ENCODE results near the gene TBL3. TPM values are rescaled to one million over a fixed set of nuclear protein-coding genes. Genes with fewer than 3 reads are reported as not detected.
A peak's percentile ranks its signal among the peaks of the same experiment; 100 is the strongest.

TBL3 gene
- polyA plus RNA-seq, 1 donor (not counting 4 experiments of a cell fraction or from before 2014, with no cell fraction given), result 27.8 TPM

DNA sequence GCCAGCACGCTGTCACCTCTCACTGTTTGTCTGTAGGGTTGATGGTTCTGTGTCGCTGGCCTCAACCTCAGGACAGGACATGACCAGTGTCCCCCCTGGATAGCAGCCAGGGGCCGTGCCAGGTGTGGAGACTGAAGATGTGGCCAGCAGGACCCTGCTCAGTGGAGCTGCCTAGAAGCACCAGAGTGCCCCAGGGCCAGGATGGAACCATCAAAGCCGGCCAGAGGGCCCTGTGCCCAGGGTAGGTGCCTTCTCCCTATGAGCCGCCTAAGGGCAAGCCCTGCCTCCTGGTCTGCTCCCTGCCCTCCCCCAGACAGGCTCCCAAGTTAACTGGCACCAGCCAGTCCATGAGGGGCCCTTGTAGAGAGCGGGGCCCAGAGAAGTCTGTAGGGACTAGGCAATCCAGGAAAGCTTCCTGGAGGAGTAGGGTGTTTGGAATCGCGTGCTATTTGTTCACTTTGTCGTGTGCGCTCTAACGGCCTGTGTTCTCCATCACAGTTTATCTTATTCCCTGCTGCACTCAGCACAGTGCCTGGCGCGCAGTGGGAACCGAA, 13.1 kb upstream of the TBL3 start:
- peaks cover 15 to 25% of the 10 kb centered on the region in 2 experiments for H3K36me3 ChIP-seq (ENCODE audit: control insufficient read depth in 2 of 2, extremely low read depth in 1 of 2, insufficient read depth in 2 of 2, low read length in 2 of 2)
- H3K27ac ChIP-seq (ENCODE audit: control insufficient read depth, insufficient read depth, low read length), result no peak overlapping the region
- TF ChIP-seq, protein P1, sequence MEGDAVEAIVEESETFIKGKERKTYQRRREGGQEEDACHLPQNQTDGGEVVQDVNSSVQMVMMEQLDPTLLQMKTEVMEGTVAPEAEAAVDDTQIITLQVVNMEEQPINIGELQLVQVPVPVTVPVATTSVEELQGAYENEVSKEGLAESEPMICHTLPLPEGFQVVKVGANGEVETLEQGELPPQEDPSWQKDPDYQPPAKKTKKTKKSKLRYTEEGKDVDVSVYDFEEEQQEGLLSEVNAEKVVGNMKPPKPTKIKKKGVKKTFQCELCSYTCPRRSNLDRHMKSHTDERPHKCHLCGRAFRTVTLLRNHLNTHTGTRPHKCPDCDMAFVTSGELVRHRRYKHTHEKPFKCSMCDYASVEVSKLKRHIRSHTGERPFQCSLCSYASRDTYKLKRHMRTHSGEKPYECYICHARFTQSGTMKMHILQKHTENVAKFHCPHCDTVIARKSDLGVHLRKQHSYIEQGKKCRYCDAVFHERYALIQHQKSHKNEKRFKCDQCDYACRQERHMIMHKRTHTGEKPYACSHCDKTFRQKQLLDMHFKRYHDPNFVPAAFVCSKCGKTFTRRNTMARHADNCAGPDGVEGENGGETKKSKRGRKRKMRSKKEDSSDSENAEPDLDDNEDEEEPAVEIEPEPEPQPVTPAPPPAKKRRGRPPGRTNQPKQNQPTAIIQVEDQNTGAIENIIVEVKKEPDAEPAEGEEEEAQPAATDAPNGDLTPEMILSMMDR (optimal IDR thresholded peaks at IDR 0.05 in 1 of 3, IDR thresholded peaks at IDR 0.05 in 1 of 3, conservative IDR thresholded peaks at IDR 0.05 in 1 of 3; ENCODE audit: extremely low read depth in 1 of 3, insufficient read depth in 2 of 3, low read length in 3 of 3), result no peak
- no peak for TF ChIP-seq EZH2 (IDR thresholded peaks at IDR 0.05; ENCODE audit: low read length)
- DNase-seq (ENCODE audit: low read depth, low spot score) (no peak), FAIRE-seq (no peak)
- H3K79me2 ChIP-seq (ENCODE audit: control insufficient read depth, insufficient read depth, low read length), result peaks cover 34% of the 10 kb centered on the region
- dilution Hi-C loops (cut with MboI; ENCODE audit: extremely low pct_ligation_motif_present, low sequenced_read_pairs), result no loop called here
- H3K4me2 ChIP-seq (ENCODE audit: control insufficient read depth, extremely low read depth, insufficient read depth, low read depth, low read length), result peak overlapping the region; percentile 84
- peaks cover 3% of the 10 kb centered on the region for H3K9me1 ChIP-seq (ENCODE audit: control insufficient read depth, extremely low read depth, insufficient read depth, low read length)
- no peaks in the 10 kb centered on the region for H3K27me3 ChIP-seq (ENCODE audit: control insufficient read depth, extremely low read depth, insufficient read depth, low read length)
- peak overlapping the region; percentile 88 for H3K9ac ChIP-seq (ENCODE audit: control insufficient read depth, extremely low read depth, insufficient read depth, low read length)
- peak overlapping the region; percentile 85 for H2AFZ ChIP-seq (ENCODE audit: control insufficient read depth, low read length)
- peaks cover 33% of the 10 kb centered on the region for H3K4me1 ChIP-seq (ENCODE audit: control insufficient read depth, extremely low read depth, insufficient read depth, low read length)
- H3K4me3 ChIP-seq (ENCODE audit: control insufficient read depth in 2 of 3, extremely low read depth in 1 of 3, insufficient read depth in 2 of 3, low read depth in 1 of 3, low read length in 3 of 3), result peak overlapping the region in 1 of 3 experiments; percentile 84
- peaks cover 26% of the 10 kb centered on the region for H4K20me1 ChIP-seq (ENCODE audit: control insufficient read depth, extremely low read depth, insufficient read depth, low read length)
- no peaks in the 10 kb centered on the region for H3K9me3 ChIP-seq (ENCODE audit: control insufficient read depth, low read depth, low read length)

DNA sequence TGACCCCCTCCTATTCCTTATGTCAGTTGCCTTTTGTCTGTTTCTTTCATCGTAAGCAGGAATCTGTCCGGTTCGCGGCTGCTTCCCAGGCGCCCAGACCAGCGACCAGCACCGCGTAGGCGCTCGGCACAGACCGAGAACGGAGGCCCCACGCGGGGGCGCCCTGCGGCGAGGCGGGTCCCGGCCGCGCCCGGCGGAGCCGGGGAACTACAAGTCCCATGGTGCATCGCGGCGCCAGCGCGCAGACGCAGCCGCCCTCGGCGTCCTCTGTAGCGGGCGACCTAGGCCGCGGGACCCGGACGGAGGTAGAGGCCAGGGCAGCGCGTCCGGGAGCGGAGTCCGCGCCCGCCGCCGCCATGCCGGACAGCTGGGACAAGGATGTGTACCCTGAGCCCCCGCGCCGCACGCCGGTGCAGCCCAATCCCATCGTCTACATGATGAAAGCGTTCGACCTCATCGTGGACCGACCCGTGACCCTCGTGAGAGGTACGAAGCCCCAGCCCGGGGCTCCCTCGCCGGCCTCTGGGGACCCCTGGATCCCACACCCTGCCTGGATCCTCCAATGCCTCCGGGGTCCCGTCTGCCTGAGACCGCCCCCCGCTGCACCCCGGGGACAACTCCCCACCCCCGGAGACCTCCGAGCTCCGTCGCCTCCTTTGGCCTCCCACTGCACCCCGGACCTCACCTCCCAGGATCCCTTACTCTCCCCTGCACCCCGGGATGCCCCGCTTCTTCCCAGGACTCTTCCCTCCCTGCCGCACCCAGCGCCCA, 12.4 kb upstream of the TBL3 start, which contains the start of gene NDUFB10:
TSS of gene NDUFB10 (plus strand) at position 270 of the 771 bp plus-strand sequence. CDS start at position 357, 87 bp downstream.
- Histone ChIP-seq H3K4me1 (ENCODE audit: control insufficient read depth, extremely low read depth, insufficient read depth, low read length) (peaks cover 33% of the 10 kb centered on the region), H3K27me3 (ENCODE audit: control insufficient read depth, extremely low read depth, insufficient read depth, low read length) (no peaks in the 10 kb centered on the region), H3K9me3 (ENCODE audit: control insufficient read depth, low read depth, low read length) (no peaks in the 10 kb centered on the region), H4K20me1 (ENCODE audit: control insufficient read depth, extremely low read depth, insufficient read depth, low read length) (peaks cover 28% of the 10 kb centered on the region), H3K79me2 (ENCODE audit: control insufficient read depth, insufficient read depth, low read length) (peaks cover 40% of the 10 kb centered on the region), H3K9ac (ENCODE audit: control insufficient read depth, extremely low read depth, insufficient read depth, low read length) (peak within 1 kb of the TSS; percentile 88), H3K27ac (ENCODE audit: control insufficient read depth, insufficient read depth, low read length) (peak within 1 kb of the TSS; percentile 70), H2AFZ (ENCODE audit: control insufficient read depth, low read length) (peak within 1 kb of the TSS; percentile 85), H3K4me3 (ENCODE audit: control insufficient read depth in 2 of 3, extremely low read depth in 1 of 3, insufficient read depth in 2 of 3, low read depth in 1 of 3, low read length in 3 of 3) (peak within 1 kb of the TSS; percentile 84 to 91 (median 85)), H3K36me3 (ENCODE audit: control insufficient read depth in 2 of 2, extremely low read depth in 1 of 2, insufficient read depth in 2 of 2, low read length in 2 of 2) (peaks cover 17 to 28% of the 10 kb centered on the region in 2 experiments), H3K4me2 (ENCODE audit: control insufficient read depth, extremely low read depth, insufficient read depth, low read depth, low read length) (peak within 1 kb of the TSS; percentile 84), H3K9me1 (ENCODE audit: control insufficient read depth, extremely low read depth, insufficient read depth, low read length) (peaks cover 3% of the 10 kb centered on the region)
- DNase-seq (ENCODE audit: low read depth, low spot score) (no peak), FAIRE-seq (no peak)
- dilution Hi-C loops (cut with MboI; ENCODE audit: extremely low pct_ligation_motif_present, low sequenced_read_pairs), result no loop called here
- TF ChIP-seq, protein P1 (optimal IDR thresholded peaks at IDR 0.05 in 1 of 3, IDR thresholded peaks at IDR 0.05 in 1 of 3, conservative IDR thresholded peaks at IDR 0.05 in 1 of 3; ENCODE audit: extremely low read depth in 1 of 3, insufficient read depth in 2 of 3, low read length in 3 of 3), result peak; percentile 35 to 72 (median 54)
- no peak for TF ChIP-seq EZH2 (IDR thresholded peaks at IDR 0.05; ENCODE audit: low read length)

Measured in keratinocyte (primary cell).